ENCODE results near the gene HECTD4.

HECTD4 gene

GRCh38 chr12:112317481-112317880 is 64.8 kb downstream of the HECTD4 start:
- no peak for TF ChIP-seq ZFX (IDR thresholded peaks at IDR 0.05; ENCODE audit: borderline replicate concordance)
- TF ChIP-seq, protein P1, sequence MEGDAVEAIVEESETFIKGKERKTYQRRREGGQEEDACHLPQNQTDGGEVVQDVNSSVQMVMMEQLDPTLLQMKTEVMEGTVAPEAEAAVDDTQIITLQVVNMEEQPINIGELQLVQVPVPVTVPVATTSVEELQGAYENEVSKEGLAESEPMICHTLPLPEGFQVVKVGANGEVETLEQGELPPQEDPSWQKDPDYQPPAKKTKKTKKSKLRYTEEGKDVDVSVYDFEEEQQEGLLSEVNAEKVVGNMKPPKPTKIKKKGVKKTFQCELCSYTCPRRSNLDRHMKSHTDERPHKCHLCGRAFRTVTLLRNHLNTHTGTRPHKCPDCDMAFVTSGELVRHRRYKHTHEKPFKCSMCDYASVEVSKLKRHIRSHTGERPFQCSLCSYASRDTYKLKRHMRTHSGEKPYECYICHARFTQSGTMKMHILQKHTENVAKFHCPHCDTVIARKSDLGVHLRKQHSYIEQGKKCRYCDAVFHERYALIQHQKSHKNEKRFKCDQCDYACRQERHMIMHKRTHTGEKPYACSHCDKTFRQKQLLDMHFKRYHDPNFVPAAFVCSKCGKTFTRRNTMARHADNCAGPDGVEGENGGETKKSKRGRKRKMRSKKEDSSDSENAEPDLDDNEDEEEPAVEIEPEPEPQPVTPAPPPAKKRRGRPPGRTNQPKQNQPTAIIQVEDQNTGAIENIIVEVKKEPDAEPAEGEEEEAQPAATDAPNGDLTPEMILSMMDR (IDR thresholded peaks at IDR 0.05): no peak
- H3K27ac ChIP-seq: no peak overlapping the region

GRCh38 chr12:112314981-112315380 is 67.2 kb downstream of the HECTD4 start:
- no peak overlapping the region for H3K27ac ChIP-seq
- TF ChIP-seq, protein P1 (IDR thresholded peaks at IDR 0.05): no peak
- no peak for TF ChIP-seq ZFX (IDR thresholded peaks at IDR 0.05; ENCODE audit: borderline replicate concordance)

DNA sequence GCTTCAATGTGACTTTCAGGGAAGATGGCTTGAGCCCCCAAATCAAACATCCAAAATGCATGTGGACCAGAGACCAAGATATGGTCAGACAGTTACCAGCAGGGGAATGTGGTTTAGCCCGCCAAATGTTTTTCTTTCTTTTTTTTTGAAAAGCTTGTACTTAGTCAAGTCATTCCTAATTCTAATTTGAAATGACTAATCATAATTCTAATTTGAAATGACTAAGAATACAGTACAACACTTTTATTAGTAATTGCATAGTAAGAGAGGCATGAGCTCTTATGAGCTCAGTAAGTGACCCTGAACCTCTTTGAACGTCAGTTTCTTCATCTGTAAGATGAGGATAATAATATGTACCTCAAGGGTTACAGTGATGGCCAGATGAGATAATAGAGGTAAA is 72.4 kb downstream of the HECTD4 start:
- TF ChIP-seq, protein P1 (IDR thresholded peaks at IDR 0.05): no peak
- no peak for TF ChIP-seq ZFX (IDR thresholded peaks at IDR 0.05; ENCODE audit: borderline replicate concordance)
- H3K27ac ChIP-seq: no peak overlapping the region

GRCh38 chr12:112308652-112309051 is 73.6 kb downstream of the HECTD4 start:
- TF ChIP-seq, protein P1 (IDR thresholded peaks at IDR 0.05): no peak
- no peak for TF ChIP-seq ZFX (IDR thresholded peaks at IDR 0.05; ENCODE audit: borderline replicate concordance)
- no peak overlapping the region for H3K27ac ChIP-seq

DNA sequence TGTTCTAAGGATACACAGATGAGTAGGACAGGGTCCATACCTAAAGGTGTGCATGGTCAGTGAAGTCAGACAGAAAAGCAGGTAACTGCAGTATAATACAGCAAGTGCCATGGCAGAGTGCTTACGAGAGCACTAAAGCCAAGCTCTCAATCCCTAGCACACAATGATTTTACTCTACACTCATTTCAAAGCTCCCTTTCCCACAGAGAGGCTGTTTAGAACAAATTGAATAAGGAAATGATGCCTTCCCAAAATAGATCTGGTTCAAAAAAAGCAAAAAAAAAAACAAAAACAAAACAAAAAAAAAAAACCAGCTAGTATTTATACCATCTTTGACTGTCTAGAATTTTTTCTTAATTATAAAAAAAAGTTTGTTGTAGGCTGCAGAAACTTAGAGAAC is 74.1 kb downstream of the HECTD4 start:
- no peak overlapping the region for H3K27ac ChIP-seq

GRCh38 chr12:112307317-112308011 is 74.8 kb downstream of the HECTD4 start:
- H3K27ac ChIP-seq: no peak overlapping the region
- TF ChIP-seq ZFX (IDR thresholded peaks at IDR 0.05; ENCODE audit: borderline replicate concordance): no peak
- TF ChIP-seq, protein P1 (IDR thresholded peaks at IDR 0.05): no peak

More for the DNA sequence above, 74.1 kb downstream of the HECTD4 start:
- TF ChIP-seq, protein P1 (IDR thresholded peaks at IDR 0.05): no peak
- TF ChIP-seq ZFX (IDR thresholded peaks at IDR 0.05; ENCODE audit: borderline replicate concordance): no peak

DNA sequence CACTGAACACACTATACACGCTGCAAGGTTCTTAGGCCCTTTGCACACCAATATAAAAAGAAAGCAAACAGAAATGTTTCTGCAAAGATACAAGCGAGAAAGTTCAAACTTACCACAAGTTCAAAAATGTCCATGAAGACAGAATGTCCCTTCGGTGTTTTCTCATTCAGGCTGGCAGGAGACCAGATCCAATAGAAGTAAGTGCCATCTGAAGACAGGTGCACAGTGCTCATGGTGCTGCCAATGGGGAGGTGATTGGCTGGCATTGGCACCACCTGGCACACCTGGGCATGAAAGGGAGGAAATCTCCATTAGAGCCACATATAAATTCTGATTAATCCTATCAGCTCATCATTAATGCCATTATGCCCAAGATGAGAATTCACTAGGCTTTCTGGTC is 76.3 kb downstream of the HECTD4 start:
- no peak overlapping the region for H3K27ac ChIP-seq
- TF ChIP-seq, protein P1 (IDR thresholded peaks at IDR 0.05): no peak
- TF ChIP-seq ZFX (IDR thresholded peaks at IDR 0.05; ENCODE audit: borderline replicate concordance): no peak
